Chondrocyte (in vitro differentiated cells): ENCODE data around the gene ATP5PB. TPM values are rescaled to one million over a fixed set of nuclear protein-coding genes. Genes with fewer than 3 reads are reported as not detected.

ENCODE experiments used
- DNase-seq: peaks from one replicate; pipeline ENCODE4 v3.0.0; 2021; ENCODE audit warnings: mixed read lengths, low spot score
- H3K27ac Mint-ChIP-seq: one replicate; pipeline ENCODE4 v1.8.0; 2021; ENCODE audit warnings: mild to moderate bottlenecking, moderate library complexity, mixed read lengths; ENCODE audit not compliant: unreplicated experiment
- H3K27me3 Mint-ChIP-seq: 2 replicates; pipeline ENCODE4 v1.8.0; 2021; ENCODE audit warnings: low read depth, mixed read lengths
- H3K36me3 Mint-ChIP-seq: 2 replicates; pipeline ENCODE4 v1.8.0; 2021; ENCODE audit warnings: low read depth, mixed read lengths
- H3K4me1 Mint-ChIP-seq: 2 replicates; pipeline ENCODE4 v1.8.0; 2021; ENCODE audit warnings: low read depth, mild to moderate bottlenecking, mixed read lengths
- H3K4me3 Mint-ChIP-seq: one replicate; pipeline ENCODE4 v1.8.0; 2021; ENCODE audit warnings: mild to moderate bottlenecking, moderate library complexity, mixed read lengths; ENCODE audit not compliant: unreplicated experiment
- H3K9me3 Mint-ChIP-seq: 2 replicates; pipeline ENCODE4 v1.8.0; 2021; ENCODE audit warnings: low read depth, mixed read lengths
- CTCF ChIP-seq: fragments of 200-600 bp; sonication (generic); IDR thresholded peaks from 2 replicates; pipeline ENCODE4 v1.5.0; 2021; ENCODE audit warnings: antibody characterized with exemption, mild to moderate bottlenecking, moderate library complexity
- total RNA-seq: library from RNA; stranded (reverse); gene quantifications from 3 replicates; pipeline ENCODE4 v1.2.1, GENCODE V29; 2021

ATP5PB gene
- total RNA-seq, 1 donor from 2014 or later, result 147 TPM

GRCh38 chr1:111474106-111474505 lies 24.8 kb downstream of the ATP5PB start:
- H3K9me3 Mint-ChIP-seq, result no peaks in the 10 kb centered on the region
- DNase-seq, result no peak
- no peak overlapping the region for H3K4me3 Mint-ChIP-seq

DNA sequence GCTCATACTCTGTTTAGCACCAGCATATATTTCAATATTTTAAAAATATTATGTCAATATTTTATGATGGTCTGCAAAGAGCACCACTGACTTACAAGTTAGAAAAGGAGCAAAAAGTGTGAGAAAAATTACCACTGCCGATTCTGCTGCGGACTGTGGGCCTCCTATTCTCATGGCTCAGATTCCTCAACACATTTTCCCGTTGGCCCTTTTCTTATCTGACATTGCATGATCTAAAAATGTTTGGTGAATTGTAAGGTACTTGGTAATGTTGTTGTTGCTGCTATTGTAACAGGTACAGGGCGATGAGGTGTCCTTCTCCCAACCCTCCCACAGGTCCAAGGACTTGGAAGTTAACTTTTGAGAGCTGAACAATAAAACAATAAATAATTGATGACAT lies 25.3 kb downstream of the ATP5PB start:
- Mint-ChIP-seq H3K4me1 (peaks cover 21% of the 10 kb centered on the region), H3K27ac (no peak overlapping the region), H3K36me3 (peaks cover 5% of the 10 kb centered on the region), H3K27me3 (peaks cover 1% of the 10 kb centered on the region), H3K9me3 (no peaks in the 10 kb centered on the region), H3K4me3 (no peak overlapping the region)
- no peak for DNase-seq
- TF ChIP-seq CTCF, result no peak

More at GRCh38 chr1:111474106-111474505, 24.8 kb downstream of the ATP5PB start:
- H3K27me3 Mint-ChIP-seq, result peaks cover 1% of the 10 kb centered on the region
- peaks cover 21% of the 10 kb centered on the region for H3K4me1 Mint-ChIP-seq
- peak overlapping the region; percentile 20 for H3K27ac Mint-ChIP-seq
- H3K36me3 Mint-ChIP-seq, result peaks cover 5% of the 10 kb centered on the region
- TF ChIP-seq CTCF, result no peak

GRCh38 chr1:111475701-111476100 lies 26.4 kb downstream of the ATP5PB start:
- no peak for DNase-seq
- H3K27me3 Mint-ChIP-seq, result peaks cover 1% of the 10 kb centered on the region
- H3K36me3 Mint-ChIP-seq, result peaks cover 5% of the 10 kb centered on the region
- H3K27ac Mint-ChIP-seq, result no peak overlapping the region
- H3K9me3 Mint-ChIP-seq, result no peaks in the 10 kb centered on the region
- TF ChIP-seq CTCF, result no peak
- H3K4me3 Mint-ChIP-seq, result no peak overlapping the region
- peaks cover 21% of the 10 kb centered on the region for H3K4me1 Mint-ChIP-seq

DNA sequence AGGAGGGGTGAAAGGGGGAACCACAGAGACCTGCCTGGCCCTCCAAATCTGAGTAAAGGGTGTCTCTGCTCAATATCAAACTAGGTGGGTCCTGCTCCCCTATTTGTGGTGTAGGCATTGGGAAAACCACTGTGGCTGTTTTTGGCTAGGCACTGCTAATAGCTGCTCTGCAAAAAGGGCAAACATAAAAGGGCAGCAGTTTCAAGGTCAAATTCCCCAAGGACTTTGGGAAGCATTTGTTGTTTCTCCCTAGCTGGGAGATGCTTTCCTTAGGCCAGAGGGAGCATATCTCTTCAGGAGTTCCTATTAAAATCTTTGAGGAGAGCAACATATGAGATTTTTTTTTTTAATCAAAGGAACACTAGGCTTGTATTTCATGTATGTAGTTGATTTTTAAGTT lies 26.9 kb downstream of the ATP5PB start:
- H3K36me3 Mint-ChIP-seq, result peaks cover 5% of the 10 kb centered on the region
- TF ChIP-seq CTCF, result no peak

GRCh38 chr1:111476761-111477309 lies 27.6 kb downstream of the ATP5PB start:
- H3K27ac Mint-ChIP-seq, result no peak overlapping the region
- peaks cover 5% of the 10 kb centered on the region for H3K36me3 Mint-ChIP-seq
- H3K27me3 Mint-ChIP-seq, result peaks cover 1% of the 10 kb centered on the region
- H3K9me3 Mint-ChIP-seq, result no peaks in the 10 kb centered on the region
- DNase-seq, result no peak
- H3K4me1 Mint-ChIP-seq, result peaks cover 21% of the 10 kb centered on the region
- no peak overlapping the region for H3K4me3 Mint-ChIP-seq
- TF ChIP-seq CTCF, result no peak

More for the DNA sequence above, 26.9 kb downstream of the ATP5PB start:
- Mint-ChIP-seq H3K27ac (no peak overlapping the region), H3K4me1 (peaks cover 21% of the 10 kb centered on the region), H3K4me3 (no peak overlapping the region), H3K27me3 (peaks cover 1% of the 10 kb centered on the region), H3K9me3 (no peaks in the 10 kb centered on the region)
- no peak for DNase-seq
